Progenitor cell of endocrine pancreas (in vitro differentiated cells): Measurements from ENCODE around the gene RRH. TPM values are rescaled to one million over a fixed set of nuclear protein-coding genes. Genes with fewer than 3 reads are reported as not detected.
"Not testable (repeated sequence)": the region's sequence is repeated elsewhere in the genome, so short reads cannot be mapped to it uniquely, and the experiment has no call there.

Experiments
- DNase-seq: peaks from one replicate; pipeline ENCODE4 v3.0.0; 2021; ENCODE audit warnings: low spot score; ENCODE audit not compliant: unreplicated experiment
- H3K27ac Mint-ChIP-seq: 2 replicates; pipeline ENCODE4 v1.8.0; 2021; ENCODE audit warnings: mild to moderate bottlenecking, moderate library complexity, mixed read lengths
- H3K27me3 Mint-ChIP-seq: 2 replicates; pipeline ENCODE4 v1.8.0; 2021; ENCODE audit warnings: mixed read lengths
- H3K36me3 Mint-ChIP-seq: 2 replicates; pipeline ENCODE4 v1.8.0; 2022; ENCODE audit warnings: mixed read lengths; ENCODE audit not compliant: insufficient read depth
- H3K4me1 Mint-ChIP-seq: 2 replicates; pipeline ENCODE4 v1.8.0; 2021; ENCODE audit warnings: low read depth, mixed read lengths
- H3K4me3 Mint-ChIP-seq: 2 replicates; pipeline ENCODE4 v1.8.0; 2021; ENCODE audit warnings: low read depth, mild to moderate bottlenecking, moderate library complexity, mixed read lengths
- H3K9me3 Mint-ChIP-seq: 2 replicates; pipeline ENCODE4 v1.8.0; 2021; ENCODE audit warnings: low read depth, mixed read lengths
- CTCF ChIP-seq: fragments of 200-600 bp; sonication (generic); IDR thresholded peaks from one replicate; pipeline ENCODE4 v1.5.0; 2021; ENCODE audit warnings: antibody characterized with exemption, mild to moderate bottlenecking; ENCODE audit not compliant: unreplicated experiment
- total RNA-seq: library from RNA; stranded (reverse); gene quantifications from 2 replicates; pipeline ENCODE4 v1.2.1, GENCODE V29; 2021

The RRH gene
- total RNA-seq, 1 donor from 2014 or later: 0.57 TPM

- peaks cover 5% of the 10 kb centered on the region for H3K4me1 Mint-ChIP-seq
- H3K4me3 Mint-ChIP-seq: no peak overlapping the region
- H3K27ac Mint-ChIP-seq: no peak overlapping the region
- no peak for DNase-seq
- no peaks in the 10 kb centered on the region for H3K9me3 Mint-ChIP-seq
- no peak for TF ChIP-seq CTCF
- no peaks in the 10 kb centered on the region for H3K27me3 Mint-ChIP-seq
- no peaks in the 10 kb centered on the region for H3K36me3 Mint-ChIP-seq
Measured at GRCh38 chr4:109872950-109873656, 45.3 kb downstream of the RRH start.

GRCh38 chr4:109873791-109874514, 46.2 kb downstream of the RRH start:
- peaks cover 5% of the 10 kb centered on the region for H3K4me1 Mint-ChIP-seq
- no peak for DNase-seq

GRCh38 chr4:109875106-109875505, 47.3 kb downstream of the RRH start:
- TF ChIP-seq CTCF: no peak
- peaks cover 5% of the 10 kb centered on the region for H3K4me1 Mint-ChIP-seq
- H3K36me3 Mint-ChIP-seq: no peaks in the 10 kb centered on the region
- DNase-seq: no peak
- H3K27ac Mint-ChIP-seq: no peak overlapping the region
- H3K9me3 Mint-ChIP-seq: no peaks in the 10 kb centered on the region
- no peak overlapping the region for H3K4me3 Mint-ChIP-seq
- no peaks in the 10 kb centered on the region for H3K27me3 Mint-ChIP-seq

More at GRCh38 chr4:109873791-109874514, 46.2 kb downstream of the RRH start:
- no peak overlapping the region for H3K27ac Mint-ChIP-seq
- H3K27me3 Mint-ChIP-seq: no peaks in the 10 kb centered on the region
- H3K9me3 Mint-ChIP-seq: no peaks in the 10 kb centered on the region
- no peak overlapping the region for H3K4me3 Mint-ChIP-seq
- TF ChIP-seq CTCF: no peak
- H3K36me3 Mint-ChIP-seq: no peaks in the 10 kb centered on the region

- not testable (repeated sequence) for DNase-seq, H3K36me3 Mint-ChIP-seq, H3K4me3 Mint-ChIP-seq, H3K9me3 Mint-ChIP-seq, H3K27me3 Mint-ChIP-seq, H3K4me1 Mint-ChIP-seq, H3K27ac Mint-ChIP-seq
Measured at GRCh38 chr4:109875553-109875952, 47.8 kb downstream of the RRH start.

- H3K4me3 Mint-ChIP-seq: no peak overlapping the region
- no peak for TF ChIP-seq CTCF
- H3K27ac Mint-ChIP-seq: no peak overlapping the region
- no peaks in the 10 kb centered on the region for H3K9me3 Mint-ChIP-seq
- peaks cover 5% of the 10 kb centered on the region for H3K4me1 Mint-ChIP-seq
- DNase-seq: no peak
- H3K36me3 Mint-ChIP-seq: no peaks in the 10 kb centered on the region
- H3K27me3 Mint-ChIP-seq: no peaks in the 10 kb centered on the region
Measured at GRCh38 chr4:109876634-109877265, 49.0 kb downstream of the RRH start.
